Progenitor cell of endocrine pancreas (in vitro differentiated cells): ENCODE results near the gene HK3. TPM values are rescaled to one million over a fixed set of nuclear protein-coding genes. Genes with fewer than 3 reads are reported as not detected.
A peak's percentile ranks its signal among the peaks of the same experiment; 100 is the strongest.
"Not testable (repeated sequence)": the region's sequence is repeated elsewhere in the genome, so short reads cannot be mapped to it uniquely, and the experiment has no call there.

Experiments used
- DNase-seq: peaks from one replicate; pipeline ENCODE4 v3.0.0; 2021; ENCODE audit warnings: low spot score; ENCODE audit not compliant: unreplicated experiment
- H3K27ac Mint-ChIP-seq: 2 replicates; pipeline ENCODE4 v1.8.0; 2021; ENCODE audit warnings: mild to moderate bottlenecking, moderate library complexity, mixed read lengths
- H3K27me3 Mint-ChIP-seq: 2 replicates; pipeline ENCODE4 v1.8.0; 2021; ENCODE audit warnings: mixed read lengths
- H3K36me3 Mint-ChIP-seq: 2 replicates; pipeline ENCODE4 v1.8.0; 2022; ENCODE audit warnings: mixed read lengths; ENCODE audit not compliant: insufficient read depth
- H3K4me1 Mint-ChIP-seq: 2 replicates; pipeline ENCODE4 v1.8.0; 2021; ENCODE audit warnings: low read depth, mixed read lengths
- H3K4me3 Mint-ChIP-seq: 2 replicates; pipeline ENCODE4 v1.8.0; 2021; ENCODE audit warnings: low read depth, mild to moderate bottlenecking, moderate library complexity, mixed read lengths
- H3K9me3 Mint-ChIP-seq: 2 replicates; pipeline ENCODE4 v1.8.0; 2021; ENCODE audit warnings: low read depth, mixed read lengths
- CTCF ChIP-seq: fragments of 200-600 bp; sonication (generic); IDR thresholded peaks from one replicate; pipeline ENCODE4 v1.5.0; 2021; ENCODE audit warnings: antibody characterized with exemption, mild to moderate bottlenecking; ENCODE audit not compliant: unreplicated experiment
- total RNA-seq: library from RNA; stranded (reverse); gene quantifications from 2 replicates; pipeline ENCODE4 v1.2.1, GENCODE V29; 2021

The HK3 gene
- total RNA-seq, 1 donor from 2014 or later, result not detected

GRCh38 chr5:176873541-176874172 is 25.5 kb downstream of the HK3 start:
- H3K4me1 Mint-ChIP-seq, result peaks cover 2% of the 10 kb centered on the region
- TF ChIP-seq CTCF, result no peak
- no peaks in the 10 kb centered on the region for H3K9me3 Mint-ChIP-seq
- peaks cover 28% of the 10 kb centered on the region for H3K27me3 Mint-ChIP-seq
- no peaks in the 10 kb centered on the region for H3K36me3 Mint-ChIP-seq
- H3K27ac Mint-ChIP-seq, result no peak overlapping the region
- H3K4me3 Mint-ChIP-seq, result no peak overlapping the region
- DNase-seq, result no peak

- not testable (repeated sequence) for H3K27ac Mint-ChIP-seq, H3K36me3 Mint-ChIP-seq, DNase-seq, H3K4me3 Mint-ChIP-seq, H3K4me1 Mint-ChIP-seq, H3K9me3 Mint-ChIP-seq
- H3K27me3 Mint-ChIP-seq, result peaks cover 28% of the 10 kb centered on the region
These were observed 26.1 kb downstream of the HK3 start for GRCh38 chr5:176873011-176873410.

- not testable (repeated sequence) for H3K27ac Mint-ChIP-seq, H3K36me3 Mint-ChIP-seq, H3K4me1 Mint-ChIP-seq, H3K9me3 Mint-ChIP-seq, H3K4me3 Mint-ChIP-seq, DNase-seq
- H3K27me3 Mint-ChIP-seq, result peaks cover 28% of the 10 kb centered on the region
These were observed 26.6 kb downstream of the HK3 start for GRCh38 chr5:176872586-176872985.

GRCh38 chr5:176870644-176871043 is 28.5 kb downstream of the HK3 start:
- not testable (repeated sequence) for H3K9me3 Mint-ChIP-seq, H3K36me3 Mint-ChIP-seq, H3K27ac Mint-ChIP-seq, DNase-seq, H3K4me3 Mint-ChIP-seq
- Mint-ChIP-seq H3K27me3 (peaks cover 27% of the 10 kb centered on the region), H3K4me1 (peaks cover 13% of the 10 kb centered on the region)

- Mint-ChIP-seq H3K27ac (no peak overlapping the region), H3K4me1 (peaks cover 13% of the 10 kb centered on the region)
These were observed 29.0 kb downstream of the HK3 start for GRCh38 chr5:176870110-176870591.

GRCh38 chr5:176869501-176870109 is 29.5 kb downstream of the HK3 start:
- peaks cover 22% of the 10 kb centered on the region for H3K27me3 Mint-ChIP-seq
- no peak overlapping the region for H3K27ac Mint-ChIP-seq

More at GRCh38 chr5:176870110-176870591, 29.0 kb downstream of the HK3 start:
- Mint-ChIP-seq H3K4me3 (no peak overlapping the region), H3K36me3 (no peaks in the 10 kb centered on the region), H3K9me3 (no peaks in the 10 kb centered on the region), H3K27me3 (peaks cover 26% of the 10 kb centered on the region)
- DNase-seq, result peak; percentile 39
- TF ChIP-seq CTCF, result peak; percentile 56

More at GRCh38 chr5:176869501-176870109, 29.5 kb downstream of the HK3 start:
- no peak for DNase-seq
- H3K4me1 Mint-ChIP-seq, result peaks cover 13% of the 10 kb centered on the region
- H3K9me3 Mint-ChIP-seq, result no peaks in the 10 kb centered on the region
- H3K36me3 Mint-ChIP-seq, result no peaks in the 10 kb centered on the region
- H3K4me3 Mint-ChIP-seq, result no peak overlapping the region
- no peak for TF ChIP-seq CTCF
